ENCODE measurements around the gene ECM2.

Gene ECM2

GRCh38 chr9:92467041-92467440 is 68.7 kb downstream of the ECM2 start:
- in situ Hi-C loops (cut with HindIII; ENCODE audit: low pct_unique_long_range_greater_than_20kb, low sequenced_read_pairs) = no loop called here
- DNase-seq (ENCODE audit: low read depth in 1 of 2, low spot score in 1 of 2) = no peak
- no peak for TF ChIP-seq JUND (IDR thresholded peaks at IDR 0.05; ENCODE audit: low read depth)

GRCh38 chr9:92463984-92464383 is 71.8 kb downstream of the ECM2 start:
- in situ Hi-C loops (cut with HindIII; ENCODE audit: low pct_unique_long_range_greater_than_20kb, low sequenced_read_pairs) = no loop called here
- DNase-seq (ENCODE audit: low read depth in 1 of 2, low spot score in 1 of 2) = no peak
- no peak for TF ChIP-seq JUND (IDR thresholded peaks at IDR 0.05; ENCODE audit: low read depth)

- no peak for DNase-seq (ENCODE audit: low read depth in 1 of 2, low spot score in 1 of 2)
- in situ Hi-C loops (cut with HindIII; ENCODE audit: low pct_unique_long_range_greater_than_20kb, low sequenced_read_pairs) = no loop called here
- no peak for TF ChIP-seq JUND (IDR thresholded peaks at IDR 0.05; ENCODE audit: low read depth)
These were observed 72.4 kb downstream of the ECM2 start for GRCh38 chr9:92463387-92463786.

GRCh38 chr9:92457576-92457975 is 78.2 kb downstream of the ECM2 start:
- no peak for TF ChIP-seq JUND (IDR thresholded peaks at IDR 0.05; ENCODE audit: low read depth)
- no peak for DNase-seq (ENCODE audit: low read depth in 1 of 2, low spot score in 1 of 2)
- in situ Hi-C loops (cut with HindIII; ENCODE audit: low pct_unique_long_range_greater_than_20kb, low sequenced_read_pairs) = no loop called here

- in situ Hi-C loops (cut with HindIII; ENCODE audit: low pct_unique_long_range_greater_than_20kb, low sequenced_read_pairs) = no loop called here
- TF ChIP-seq JUND (IDR thresholded peaks at IDR 0.05; ENCODE audit: low read depth) = no peak
- DNase-seq (ENCODE audit: low read depth in 1 of 2, low spot score in 1 of 2) = peak in 1 of 2 experiments; percentile 33
These were observed 80.6 kb downstream of the ECM2 start for GRCh38 chr9:92455217-92455616.

- in situ Hi-C loops (cut with HindIII; ENCODE audit: low pct_unique_long_range_greater_than_20kb, low sequenced_read_pairs) = no loop called here
- no peak for TF ChIP-seq JUND (IDR thresholded peaks at IDR 0.05; ENCODE audit: low read depth)
- DNase-seq (ENCODE audit: low read depth in 1 of 2, low spot score in 1 of 2) = no peak
These were observed 89.3 kb downstream of the ECM2 start for GRCh38 chr9:92446536-92446935.
